ENCODE data around the gene PRKCB. TPM values are rescaled to one million over a fixed set of nuclear protein-coding genes. Genes with fewer than 3 reads are reported as not detected.

The PRKCB gene
- total RNA-seq, 3 donors from 2014 or later: 1.3 to 5.3 (median 4.7) TPM

GRCh38 chr16:24035127-24035842 lies 199.5 kb downstream of the PRKCB start:
- Histone ChIP-seq H3K9me3 (no peaks in the 10 kb centered on the region), H3K36me3 (no peaks in the 10 kb centered on the region), H3K4me1 (no peaks in the 10 kb centered on the region), H3K4me3 (no peak overlapping the region), H3K27me3 (peaks cover 0 to 16% of the 10 kb centered on the region in 2 donors), H3K27ac (no peak overlapping the region)
- intact Hi-C loops (cut with DNase I; ENCODE audit: low total_unique reads): no loop called here
- DNase-seq (ENCODE audit: low spot score in 2 of 2): no peak
- TF ChIP-seq CTCF (IDR thresholded peaks at IDR 0.05) (no peak), POLR2A (IDR thresholded peaks at IDR 0.05) (no peak), POLR2AphosphoS5 (IDR thresholded peaks at IDR 0.05) (no peak)

- TF ChIP-seq CTCF (IDR thresholded peaks at IDR 0.05) (no peak), POLR2AphosphoS5 (IDR thresholded peaks at IDR 0.05) (no peak), POLR2A (IDR thresholded peaks at IDR 0.05) (no peak)
- Histone ChIP-seq H3K9me3 (no peaks in the 10 kb centered on the region), H3K4me1 (no peaks in the 10 kb centered on the region), H3K27me3 (peaks cover 0 to 16% of the 10 kb centered on the region in 2 donors), H3K4me3 (no peak overlapping the region), H3K36me3 (no peaks in the 10 kb centered on the region), H3K27ac (no peak overlapping the region)
- intact Hi-C loops (cut with DNase I; ENCODE audit: low total_unique reads): no loop called here
- DNase-seq (ENCODE audit: low spot score in 2 of 2): no peak
Measured at GRCh38 chr16:24036038-24036543, 200.3 kb downstream of the PRKCB start.

GRCh38 chr16:24036614-24037013 lies 200.8 kb downstream of the PRKCB start:
- Histone ChIP-seq H3K4me3 (no peak overlapping the region), H3K27me3 (peaks cover 0 to 16% of the 10 kb centered on the region in 2 donors), H3K36me3 (no peaks in the 10 kb centered on the region), H3K4me1 (no peaks in the 10 kb centered on the region), H3K27ac (no peak overlapping the region), H3K9me3 (no peaks in the 10 kb centered on the region)
- intact Hi-C loops (cut with DNase I; ENCODE audit: low total_unique reads): no loop called here
- TF ChIP-seq CTCF (IDR thresholded peaks at IDR 0.05) (peak in 2 of 3 donors; percentile 50 to 61), POLR2A (IDR thresholded peaks at IDR 0.05) (no peak), POLR2AphosphoS5 (IDR thresholded peaks at IDR 0.05) (no peak)
- no peak for DNase-seq (ENCODE audit: low spot score in 2 of 2)

GRCh38 chr16:24037335-24037734 lies 201.6 kb downstream of the PRKCB start:
- intact Hi-C loops (cut with DNase I; ENCODE audit: low total_unique reads): no loop called here
- peaks cover 0 to 16% of the 10 kb centered on the region in 2 donors for H3K27me3 ChIP-seq
- no peak overlapping the region for H3K27ac ChIP-seq
- no peak overlapping the region for H3K4me3 ChIP-seq
- no peaks in the 10 kb centered on the region for H3K36me3 ChIP-seq
- H3K4me1 ChIP-seq: no peaks in the 10 kb centered on the region
- no peaks in the 10 kb centered on the region for H3K9me3 ChIP-seq
- TF ChIP-seq CTCF (IDR thresholded peaks at IDR 0.05): no peak
- TF ChIP-seq POLR2AphosphoS5 (IDR thresholded peaks at IDR 0.05): no peak
- no peak for TF ChIP-seq POLR2A (IDR thresholded peaks at IDR 0.05)
- no peak for DNase-seq (ENCODE audit: low spot score in 2 of 2)

GRCh38 chr16:24041834-24042631 lies 206.2 kb downstream of the PRKCB start:
- no peak overlapping the region for H3K27ac ChIP-seq
- no peaks in the 10 kb centered on the region for H3K36me3 ChIP-seq
- no peaks in the 10 kb centered on the region for H3K4me1 ChIP-seq
- DNase-seq (ENCODE audit: low spot score in 2 of 2): no peak
- H3K4me3 ChIP-seq: no peak overlapping the region
- H3K27me3 ChIP-seq: peaks cover 0 to 5% of the 10 kb centered on the region in 2 donors
- H3K9me3 ChIP-seq: no peaks in the 10 kb centered on the region
- TF ChIP-seq CTCF (IDR thresholded peaks at IDR 0.05): no peak
- no peak for TF ChIP-seq POLR2A (IDR thresholded peaks at IDR 0.05)
- no peak for TF ChIP-seq POLR2AphosphoS5 (IDR thresholded peaks at IDR 0.05)
- intact Hi-C loops (cut with DNase I; ENCODE audit: low total_unique reads): no loop called here
